ENCODE results near the gene FNDC3A. TPM values are rescaled to one million over a fixed set of nuclear protein-coding genes. Genes with fewer than 3 reads are reported as not detected.

FNDC3A gene
- polyA plus RNA-seq, 1 of the 3 experiments (the other 2 are of a cell fraction), result 27.7 TPM

- H3K27me3 ChIP-seq (ENCODE audit: insufficient read depth), result no peaks in the 10 kb centered on the region
- peaks cover 6% of the 10 kb centered on the region; the same call in 1 of the 2 replicates for H4K20me1 ChIP-seq (ENCODE audit: insufficient read depth)
- DNase-seq, result no peak
- TF ChIP-seq TEAD4 (IDR thresholded peaks at IDR 0.05; ENCODE audit: borderline replicate concordance, insufficient read depth), result no peak
- no peak for TF ChIP-seq EP300 (IDR thresholded peaks at IDR 0.05; ENCODE audit: borderline replicate concordance in 1 of 2, low read depth in 1 of 2, low read length in 1 of 2)
- no peak for TF ChIP-seq SMC3 (IDR thresholded peaks at IDR 0.05; ENCODE audit: low read depth, low read length)
- no peak for TF ChIP-seq MXI1 (IDR thresholded peaks at IDR 0.05; ENCODE audit: low read depth, low read length)
- TF ChIP-seq ELF1 (IDR thresholded peaks at IDR 0.05), result no peak
- TF ChIP-seq RXRA (IDR thresholded peaks at IDR 0.05; ENCODE audit: borderline replicate concordance, low read depth), result no peak
- no peak for TF ChIP-seq JUND (IDR thresholded peaks at IDR 0.05)
- TF ChIP-seq TCF12 (IDR thresholded peaks at IDR 0.05), result no peak
- no peaks in the 10 kb centered on the region for H3K9me2 ChIP-seq
- H3K27ac ChIP-seq (ENCODE audit: low read depth in 2 of 2, low read length in 1 of 2), result peak overlapping the region in 1 of 2 experiments; percentile 63; a peak in 2 of 4 replicates
- no peak overlapping the region for H3K4me3 ChIP-seq (ENCODE audit: low read depth in 2 of 2, low read length in 1 of 2)
- ChIA-PET POLR2A (no interaction called here), CTCF (no interaction called here)
- H3K4me2 ChIP-seq, result 0 out of 2 replicates have a peak overlapping the region, but pooled peaks have one; percentile 11
- 79% methylated on average over 4 of the region's 4 CpGs for WGBS (ENCODE audit: low lambda C conversion rate)
- H3K9me3 ChIP-seq, result no peaks in the 10 kb centered on the region
- H3K36me3 ChIP-seq (replicated peaks in 1 of 2; ENCODE audit: control insufficient read depth in 1 of 2, insufficient read depth in 2 of 2, low read length in 1 of 2), result peaks cover 2 to 16% of the 10 kb centered on the region in 2 experiments
- peaks cover 82% of the 10 kb centered on the region for H3K79me2 ChIP-seq (ENCODE audit: insufficient read depth)
- H3K9ac ChIP-seq, result no peak overlapping the region
- peaks cover 35% of the 10 kb centered on the region for H3F3A ChIP-seq (replicated peaks; ENCODE audit: insufficient read depth)
- H2AFZ ChIP-seq (ENCODE audit: low read depth), result no peak overlapping the region
- H3K4me1 ChIP-seq (ENCODE audit: control insufficient read depth in 1 of 2, insufficient read depth in 2 of 2, low read depth in 1 of 2, low read length in 1 of 2), result peaks cover 0 to 9% of the 10 kb centered on the region in 2 experiments; a peak in 2 of 4 replicates
Measured at GRCh38 chr13:49082653-49083536, 107.2 kb downstream of the FNDC3A start.

GRCh38 chr13:49084961-49085360, 109.2 kb downstream of the FNDC3A start:
- H3K79me2 ChIP-seq (ENCODE audit: insufficient read depth), result peaks cover 93% of the 10 kb centered on the region
- H3K9me2 ChIP-seq, result no peaks in the 10 kb centered on the region
- H2AFZ ChIP-seq (ENCODE audit: low read depth), result no peak overlapping the region
- DNase-seq, result no peak
- no peak overlapping the region for H3K9ac ChIP-seq
- no peaks in the 10 kb centered on the region for H3K27me3 ChIP-seq (ENCODE audit: insufficient read depth)
- H3K36me3 ChIP-seq (replicated peaks in 1 of 2; ENCODE audit: control insufficient read depth in 1 of 2, insufficient read depth in 2 of 2, low read length in 1 of 2), result peaks cover 2 to 16% of the 10 kb centered on the region in 2 experiments
- H3K4me3 ChIP-seq (ENCODE audit: low read depth in 2 of 2, low read length in 1 of 2), result no peak overlapping the region
- ChIA-PET POLR2A (no interaction called here), CTCF (no interaction called here)
- H3K27ac ChIP-seq (ENCODE audit: low read depth in 2 of 2, low read length in 1 of 2), result no peak overlapping the region
- H3K4me2 ChIP-seq, result no peak overlapping the region
- 89% methylated on average over 3 of the region's 3 CpGs for WGBS (ENCODE audit: low lambda C conversion rate)
- peaks cover 6% of the 10 kb centered on the region; the same call in 1 of the 2 replicates for H4K20me1 ChIP-seq (ENCODE audit: insufficient read depth)
- TF ChIP-seq MEF2A (IDR thresholded peaks at IDR 0.05; ENCODE audit: borderline replicate concordance, low read depth) (no peak), RCOR1 (IDR thresholded peaks at IDR 0.05; ENCODE audit: low read length) (no peak), NRF1 (IDR thresholded peaks at IDR 0.05; ENCODE audit: low read depth, low read length) (no peak), CHD2 (IDR thresholded peaks at IDR 0.05; ENCODE audit: low read length, partially characterized antibody) (no peak), MAX (IDR thresholded peaks at IDR 0.05; ENCODE audit: low read depth) (no peak), REST (IDR thresholded peaks at IDR 0.05; ENCODE audit: low read depth, low read length) (no peak), YY1 (IDR thresholded peaks at IDR 0.05; ENCODE audit: low read depth) (no peak), NFIC (IDR thresholded peaks at IDR 0.05; ENCODE audit: borderline replicate concordance) (no peak), TCF12 (IDR thresholded peaks at IDR 0.05) (no peak), EP300 (IDR thresholded peaks at IDR 0.05; ENCODE audit: borderline replicate concordance in 1 of 2, low read depth in 1 of 2, low read length in 1 of 2) (no peak), JUND (IDR thresholded peaks at IDR 0.05) (no peak)
- peaks cover 35% of the 10 kb centered on the region for H3F3A ChIP-seq (replicated peaks; ENCODE audit: insufficient read depth)
- H3K9me3 ChIP-seq, result no peaks in the 10 kb centered on the region
- peaks cover 0 to 9% of the 10 kb centered on the region in 2 experiments; a peak in 2 of 4 replicates for H3K4me1 ChIP-seq (ENCODE audit: control insufficient read depth in 1 of 2, insufficient read depth in 2 of 2, low read depth in 1 of 2, low read length in 1 of 2)

Data from SK-N-SH (cell line).